Activated T-helper 1 cell treated with Interleukin-2 at 50 U/mL for 16 hours (primary cell): Measurements from ENCODE around the gene EML3.
"Not testable (repeated sequence)": the region's sequence is repeated elsewhere in the genome, so short reads cannot be mapped to it uniquely, and the experiment has no call there.

Experiments used
- DNase-seq: peaks from one replicate; pipeline ENCODE4 v3.0.0-alpha.2; 2020; ENCODE audit warnings: low read depth

EML3 gene

GRCh38 chr11:62612366-62613290 lies at the start of gene EML3, which contains the start of gene ROM1:
Gene EML3, minus strand, starts transcription at chr11:62612775. Its CDS starts 318 bp downstream, at chr11:62612457.
Gene ROM1, plus strand, starts transcription at chr11:62613257. Its CDS starts 25 bp downstream, at chr11:62613282.
- DNase-seq = peak; percentile 80

GRCh38 chr11:62656796-62657429 lies 44.3 kb upstream of the EML3 start:
- DNase-seq = no peak

- DNase-seq = no peak
Measured at GRCh38 chr11:62654297-62654696, 41.7 kb upstream of the EML3 start.

- DNase-seq = no peak
Measured at GRCh38 chr11:62652161-62653006, 39.8 kb upstream of the EML3 start.

- not testable (repeated sequence) for DNase-seq
Measured at GRCh38 chr11:62650283-62650682, 37.7 kb upstream of the EML3 start.

- no peak for DNase-seq
Measured at GRCh38 chr11:62649486-62649885, 36.9 kb upstream of the EML3 start.

- no peak for DNase-seq
Measured at GRCh38 chr11:62648967-62649364, 36.4 kb upstream of the EML3 start.

- DNase-seq = no peak
Measured at GRCh38 chr11:62648185-62648966, 35.8 kb upstream of the EML3 start.

- DNase-seq = no peak
Measured at GRCh38 chr11:62647609-62648005, 35.0 kb upstream of the EML3 start.

GRCh38 chr11:62646825-62647608 lies 34.4 kb upstream of the EML3 start:
- no peak for DNase-seq

GRCh38 chr11:62645946-62646824 lies 33.6 kb upstream of the EML3 start, which contains the start of gene GANAB:
Gene GANAB, minus strand, starts transcription at chr11:62646613. Its CDS starts 14 bp downstream, at chr11:62646599.
- peak; percentile 97 for DNase-seq

- DNase-seq = no peak
Measured at GRCh38 chr11:62645671-62645945, 33.0 kb upstream of the EML3 start.

GRCh38 chr11:62644220-62644619 lies 31.6 kb upstream of the EML3 start:
- DNase-seq = no peak

GRCh38 chr11:62632492-62632891 lies 19.9 kb upstream of the EML3 start:
- no peak for DNase-seq

- DNase-seq = no peak
Measured at GRCh38 chr11:62627713-62628112, 15.1 kb upstream of the EML3 start.

- no peak for DNase-seq
Measured at GRCh38 chr11:62622476-62623089, 10.0 kb upstream of the EML3 start.

GRCh38 chr11:62621567-62622470 lies 9.2 kb upstream of the EML3 start, which contains the start of gene B3GAT3:
Gene B3GAT3, minus strand, starts transcription at chr11:62621986. Its CDS starts 39 bp downstream, at chr11:62621947.
- DNase-seq = peak; percentile 94

GRCh38 chr11:62621027-62621566 lies 8.5 kb upstream of the EML3 start:
- DNase-seq = no peak
